Left renal cortex interstitium (tissue), 4 donors: ENCODE data around the gene GLUD1. TPM values are rescaled to one million over a fixed set of nuclear protein-coding genes. Genes with fewer than 3 reads are reported as not detected.
"Not testable (repeated sequence)": the region's sequence is repeated elsewhere in the genome, so short reads cannot be mapped to it uniquely, and the experiment has no call there.

Experiments
- DNase-seq, 4 donors: peaks; one replicate each; pipeline ENCODE4 v3.0.0-alpha.2; 2013; ENCODE audit warnings: low read depth in 4 of 4, low spot score in 2 of 4, missing footprints in 1 of 4
- polyA plus RNA-seq, 4 donors: library from polyadenylated mRNA; unstranded; fragments of 120-200 nt; gene quantifications; one replicate each; pipeline ENCODE4 v1.2.1, GENCODE V29; 2013; ENCODE audit not compliant: insufficient read length in 4 of 4

The GLUD1 gene
- 100 to 1,000 TPM; 116 to 192 (median 163) TPM for polyA plus RNA-seq

DNA sequence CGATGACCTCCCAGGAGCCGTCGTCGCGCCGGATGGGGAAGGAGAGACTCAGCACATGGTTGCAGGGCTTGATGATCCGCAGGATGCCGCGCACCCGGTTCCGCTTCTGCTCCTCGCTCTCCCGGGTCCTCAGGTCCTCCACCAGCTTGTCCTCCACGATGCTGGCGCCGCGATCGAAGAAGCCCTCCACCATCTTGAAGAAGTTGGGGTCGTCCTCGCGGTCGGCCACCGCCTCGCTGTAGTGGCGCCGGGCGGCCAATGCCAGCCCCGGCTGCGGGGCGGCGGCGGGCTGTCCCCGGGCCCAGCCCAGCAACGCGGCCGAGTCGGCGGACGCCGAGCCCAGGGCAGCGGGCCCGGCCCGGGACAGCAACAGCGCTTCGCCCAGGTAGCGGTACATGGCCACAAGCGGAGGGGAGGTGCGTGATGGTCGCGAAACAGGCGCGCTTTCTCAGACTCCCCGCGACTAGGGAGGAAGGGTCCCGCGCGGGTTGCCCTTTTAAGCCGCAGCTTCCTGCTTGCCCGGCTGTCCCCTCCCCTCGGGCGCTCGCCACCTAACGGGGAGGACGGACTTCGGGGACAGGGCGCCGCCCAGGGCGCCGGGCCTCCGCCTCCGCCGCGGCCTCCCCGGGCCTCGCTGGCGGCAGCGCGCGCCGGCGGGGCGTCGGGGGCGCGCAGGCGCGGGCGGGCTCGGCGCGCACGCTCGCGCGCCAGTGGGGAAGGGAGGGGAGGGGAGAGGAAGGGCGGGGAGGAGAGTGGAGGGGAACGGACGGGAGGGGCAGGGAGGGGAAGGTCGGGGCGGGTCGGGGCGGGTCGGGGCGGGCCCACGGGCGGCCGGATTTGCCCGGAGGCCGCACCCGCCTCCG, at the start of gene GLUD1, which contains the start of gene SHLD2:
TSS of gene GLUD1 (minus strand) at position 471 of the 863 bp plus-strand sequence. CDS start at position 397, 74 bp downstream.
TSS of gene SHLD2 (plus strand) at position 834 of the 863 bp plus-strand sequence. CDS start 56,149 bp downstream, outside the sequence.
- DNase-seq: peak; percentile 48 to 78 (median 76)

DNA sequence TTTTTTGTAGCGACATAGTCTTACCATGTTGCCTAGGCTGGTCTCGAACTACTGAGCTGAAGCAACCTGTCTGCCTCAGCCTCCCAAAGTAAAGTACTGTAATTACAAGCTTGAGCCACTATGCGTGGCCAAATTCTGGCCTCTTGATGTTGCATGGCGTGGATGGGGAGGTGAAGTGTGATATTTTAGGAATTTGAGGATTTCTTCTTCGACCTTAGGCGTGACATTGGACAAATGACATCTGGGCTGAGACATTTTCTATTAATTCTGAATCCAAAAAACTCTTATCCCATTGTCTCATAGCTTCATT, 48.4 kb upstream of the GLUD1 start:
- not testable (repeated sequence) for DNase-seq

DNA sequence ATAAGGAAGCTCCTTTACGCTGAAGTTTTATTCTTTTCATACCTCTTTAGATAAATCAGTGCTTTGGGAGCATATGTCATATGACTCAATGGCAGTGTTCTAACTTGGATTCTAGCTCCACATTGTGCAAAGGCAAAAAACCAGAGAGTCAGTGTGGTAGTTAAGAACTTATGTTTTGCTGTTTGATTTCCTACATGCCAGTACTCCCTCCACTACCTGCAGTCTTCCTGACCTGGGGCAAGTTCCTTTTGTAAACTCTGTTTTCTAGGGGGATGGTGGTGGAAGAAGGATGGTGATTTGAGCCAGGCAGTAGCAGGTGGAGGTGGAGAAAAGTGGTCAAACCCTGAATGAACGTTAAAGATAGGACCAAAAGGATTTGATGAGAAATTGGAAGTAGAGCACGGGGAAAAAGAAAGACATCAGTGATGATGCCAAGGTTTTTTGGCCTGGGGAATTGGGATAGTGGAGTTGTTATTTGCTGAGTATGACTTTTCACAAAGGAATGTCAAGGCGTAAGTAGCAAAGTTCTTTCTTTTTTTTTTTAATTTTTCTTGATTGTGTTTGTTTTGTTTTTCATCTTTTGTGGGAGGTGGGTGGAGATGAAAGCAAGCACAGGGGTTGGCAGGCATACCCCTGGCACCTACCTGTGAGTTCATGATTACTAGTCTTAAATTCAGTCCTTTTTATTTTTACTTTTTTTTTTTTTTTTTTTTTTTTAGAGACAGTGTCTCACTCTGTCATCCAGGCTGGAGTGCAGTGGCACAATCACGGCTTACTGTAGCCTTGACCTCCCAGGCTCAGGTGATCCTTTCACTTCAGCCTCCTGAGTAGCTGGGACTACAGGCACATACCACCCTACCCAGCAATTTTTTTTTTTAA, 47.8 kb upstream of the GLUD1 start:
- DNase-seq: not testable (repeated sequence)

DNA sequence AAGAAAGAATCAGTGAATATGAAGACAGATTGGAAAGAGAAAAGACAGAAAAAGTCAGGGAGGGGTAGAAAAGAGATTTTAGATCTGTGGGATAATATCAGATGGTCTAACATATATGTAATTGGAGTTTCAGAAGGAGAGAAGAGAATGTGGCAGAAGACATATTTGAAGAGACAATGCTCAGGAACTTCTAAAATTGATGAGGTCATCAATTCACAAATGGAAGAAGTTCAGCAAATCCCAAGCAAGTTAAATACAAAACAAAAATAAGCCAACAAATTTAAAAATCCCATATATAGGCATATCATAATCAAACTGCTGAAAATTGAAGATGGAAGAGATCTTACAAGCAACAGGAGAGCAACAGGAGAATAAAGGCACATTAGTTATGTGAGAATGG, 42.8 kb upstream of the GLUD1 start:
- not testable (repeated sequence) for DNase-seq

DNA sequence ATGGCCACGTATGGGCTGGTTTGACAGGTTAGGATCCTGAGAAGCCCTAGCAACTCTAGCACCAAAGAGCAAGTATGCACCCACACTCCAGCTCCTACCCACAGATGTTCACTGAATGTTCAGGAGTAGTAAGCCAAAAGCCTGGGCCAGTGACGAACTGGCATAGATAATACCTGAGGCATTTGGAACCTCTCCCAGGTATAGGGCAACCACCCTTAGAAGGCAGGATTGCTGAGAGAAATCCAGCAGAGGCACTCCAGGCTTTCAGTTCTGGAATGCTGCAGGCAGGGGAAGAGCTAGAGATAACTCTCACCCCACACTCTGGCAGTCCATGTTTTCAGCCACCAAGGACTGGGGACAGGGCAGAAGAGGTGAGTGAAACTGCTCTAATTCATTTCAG, 39.8 kb upstream of the GLUD1 start:
- not testable (repeated sequence) for DNase-seq

DNA sequence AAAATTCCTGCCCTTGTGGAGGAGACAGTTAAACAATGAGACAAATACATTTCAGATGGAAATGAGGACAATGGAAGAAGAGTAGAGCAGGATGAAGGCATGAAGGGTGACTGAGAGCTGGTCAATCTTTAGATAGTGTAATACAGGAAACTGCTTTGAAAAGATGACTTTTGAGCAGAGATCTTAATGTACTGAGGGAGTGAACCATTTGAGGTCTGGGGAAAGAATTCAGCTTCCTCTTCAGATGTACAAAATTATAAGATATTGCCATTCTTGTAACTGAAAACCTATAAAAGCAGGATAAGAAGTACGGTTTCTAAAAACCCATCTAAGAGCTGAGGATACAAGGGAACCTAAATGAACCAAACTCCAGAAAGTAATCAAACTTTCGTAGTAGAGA, 39.3 kb upstream of the GLUD1 start:
- DNase-seq: not testable (repeated sequence)

DNA sequence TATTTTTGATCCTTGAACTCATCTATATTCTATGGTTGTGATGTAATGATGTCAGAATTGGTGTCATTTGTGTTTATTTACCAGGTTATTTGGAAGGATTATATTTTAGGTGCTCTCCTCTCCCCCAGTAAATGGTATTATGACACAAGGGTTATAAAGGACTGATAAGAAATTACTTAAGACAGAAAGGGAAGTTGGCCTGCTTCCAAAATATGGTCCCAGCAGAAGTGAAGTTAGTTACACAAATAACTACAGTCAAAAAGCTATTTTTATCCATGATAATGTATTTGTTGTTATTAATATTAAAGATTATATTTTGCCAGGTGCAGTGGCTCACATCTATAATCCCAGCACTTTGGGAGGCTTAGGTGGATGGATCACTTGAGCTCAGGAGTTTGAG, 37.5 kb upstream of the GLUD1 start:
- DNase-seq: not testable (repeated sequence)

DNA sequence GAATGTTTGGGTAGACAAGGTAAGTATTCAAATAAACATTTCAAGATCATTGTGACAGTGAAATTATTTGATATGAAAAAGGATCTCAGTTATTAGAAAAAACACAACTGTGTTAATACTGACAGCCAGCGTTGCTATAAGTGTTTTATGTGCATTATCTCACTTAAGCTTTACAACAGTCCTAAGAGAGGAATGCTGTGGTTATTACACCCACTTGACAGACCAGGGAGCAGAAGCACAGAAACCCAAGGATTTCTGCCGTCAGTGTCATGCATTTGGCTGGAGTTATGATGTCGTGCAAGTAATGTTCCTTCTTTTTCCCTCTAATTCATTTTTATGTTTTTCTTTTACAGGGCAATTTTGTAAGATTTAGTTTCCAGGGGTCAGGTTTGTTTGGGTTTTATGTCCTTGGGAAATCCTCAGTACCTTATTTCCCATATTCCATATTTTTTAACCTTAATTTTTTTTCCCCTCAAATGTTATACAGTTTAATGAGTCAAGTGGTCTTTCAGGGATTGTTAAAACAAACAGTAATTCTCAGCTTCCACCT, 33.0 kb upstream of the GLUD1 start:
- DNase-seq: not testable (repeated sequence)

DNA sequence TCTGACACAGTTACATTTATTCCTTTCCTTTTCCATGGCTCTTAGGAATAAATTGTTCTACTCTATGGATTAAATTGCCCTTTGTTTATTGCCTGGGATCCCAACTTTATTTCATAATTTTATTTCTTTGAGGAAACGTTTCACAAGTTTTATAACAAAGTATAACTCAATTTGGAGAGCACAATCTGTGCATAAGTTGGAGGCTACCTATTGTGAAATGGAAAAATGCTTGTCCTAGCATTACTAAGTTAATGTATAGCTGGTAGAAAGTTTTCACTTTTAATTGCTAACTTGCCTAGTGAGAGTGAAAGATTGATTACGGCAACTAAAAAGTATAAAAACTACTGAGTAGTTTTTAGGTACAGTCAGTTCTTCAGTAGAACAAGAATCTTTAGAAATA, 32.4 kb upstream of the GLUD1 start:
- not testable (repeated sequence) for DNase-seq

DNA sequence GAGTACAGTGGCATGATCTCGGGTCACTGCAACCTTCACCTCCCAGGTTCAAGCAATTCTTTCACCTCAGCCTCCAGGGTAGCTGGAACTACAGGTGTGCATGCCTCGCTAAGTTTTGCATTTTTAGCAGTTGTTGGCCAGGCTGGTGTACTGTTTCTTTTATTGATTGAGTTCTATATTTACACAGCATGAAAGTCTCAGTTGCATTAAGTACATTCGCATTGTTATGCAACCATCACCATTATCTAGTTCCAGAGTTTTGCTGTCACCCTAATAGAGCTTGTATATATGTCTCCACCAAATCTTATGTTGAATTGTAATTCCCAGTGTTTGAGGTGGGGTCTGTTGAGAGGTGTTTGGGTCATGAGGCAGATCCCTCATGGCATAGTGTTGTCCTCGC, 28.7 kb upstream of the GLUD1 start:
- not testable (repeated sequence) for DNase-seq

DNA sequence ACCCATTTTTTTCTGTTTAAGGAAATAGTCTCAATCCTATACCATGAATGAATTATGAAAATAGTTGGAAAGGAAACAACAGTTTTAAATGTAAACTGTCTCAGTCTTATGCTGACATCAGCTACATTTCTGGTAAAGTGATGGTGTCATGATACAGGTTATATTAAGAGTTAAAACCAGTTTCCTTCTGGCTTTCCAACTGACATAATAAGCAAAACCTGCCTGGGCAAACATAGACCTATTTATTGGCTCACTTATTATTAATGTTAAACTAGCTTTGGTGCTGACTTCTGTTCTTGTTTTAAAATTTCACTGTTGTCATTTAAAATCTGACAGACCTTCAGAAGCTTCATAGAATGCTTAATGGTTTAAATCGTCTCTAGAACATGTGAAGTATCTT, 24.4 kb upstream of the GLUD1 start:
- DNase-seq: not testable (repeated sequence)

DNA sequence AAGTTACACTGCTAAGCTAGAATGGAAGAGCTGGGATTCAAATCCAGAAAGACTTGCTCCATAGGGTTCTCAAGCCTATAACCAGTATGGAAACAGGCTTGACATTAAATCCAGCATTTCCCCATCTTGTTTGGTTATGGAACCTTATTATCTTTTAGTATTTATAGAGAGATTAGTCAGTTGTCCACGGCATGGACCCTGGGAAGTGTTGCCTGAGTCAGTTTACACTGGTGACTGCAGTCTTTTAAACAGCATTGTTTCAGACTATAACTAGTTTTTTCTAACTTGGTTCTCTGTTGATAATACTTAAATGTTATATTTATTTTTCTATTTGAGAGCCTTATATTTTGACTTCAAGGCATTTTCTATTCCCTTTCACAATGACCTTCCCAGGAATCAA, 23.5 kb upstream of the GLUD1 start:
- DNase-seq: not testable (repeated sequence)

DNA sequence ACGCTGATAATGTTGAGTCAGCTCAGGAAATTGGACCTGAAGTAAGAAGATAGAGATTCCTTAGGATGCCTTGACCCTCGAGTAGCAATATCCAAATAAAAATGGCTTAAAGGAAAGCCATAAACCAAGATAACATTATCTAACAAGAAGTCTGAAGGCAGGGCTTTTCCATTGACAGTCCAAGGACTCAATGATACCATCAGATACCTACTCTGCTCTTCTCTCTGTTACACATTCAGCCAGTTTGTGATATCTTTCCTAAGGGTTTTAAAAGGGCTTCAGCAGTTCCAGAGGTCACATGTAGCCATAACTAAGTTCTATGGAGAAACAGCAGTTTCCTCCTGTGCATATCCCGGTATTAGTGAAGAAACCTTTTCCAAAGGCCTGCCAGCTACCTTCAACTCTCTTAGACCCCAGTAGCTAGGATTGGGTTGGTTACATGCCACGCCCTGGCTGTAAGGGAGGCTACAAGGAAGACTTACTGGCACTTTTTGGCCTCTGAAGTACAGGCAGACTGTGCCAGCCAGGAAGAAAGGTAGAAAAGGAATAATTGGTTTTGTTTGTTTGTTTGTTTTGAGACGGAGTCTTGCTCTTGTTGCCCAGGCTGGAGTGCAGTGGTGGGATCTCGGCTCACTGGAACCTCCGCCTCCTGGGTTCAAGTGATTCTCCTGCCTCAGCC, 10.9 kb upstream of the GLUD1 start:
- DNase-seq: no peak

DNA sequence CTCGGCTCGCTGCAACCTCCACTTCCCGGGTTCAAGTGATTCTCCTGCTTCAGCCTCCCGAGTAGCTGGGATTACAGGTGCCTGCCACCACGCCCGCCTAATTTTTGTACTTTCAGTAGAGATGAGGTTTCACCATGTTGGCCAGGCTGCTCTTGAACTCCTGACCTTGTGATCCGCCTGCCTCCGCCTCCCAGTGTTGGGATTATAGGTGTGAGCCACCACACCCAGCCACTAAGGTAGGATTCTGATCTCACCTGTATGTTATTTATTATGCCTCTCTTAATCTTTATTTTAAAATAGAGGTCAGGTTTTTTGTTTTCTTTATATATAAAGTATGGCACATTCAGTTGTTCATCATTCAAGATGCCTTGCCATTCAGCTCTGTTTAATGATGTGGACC, 10.1 kb upstream of the GLUD1 start:
- not testable (repeated sequence) for DNase-seq

DNA sequence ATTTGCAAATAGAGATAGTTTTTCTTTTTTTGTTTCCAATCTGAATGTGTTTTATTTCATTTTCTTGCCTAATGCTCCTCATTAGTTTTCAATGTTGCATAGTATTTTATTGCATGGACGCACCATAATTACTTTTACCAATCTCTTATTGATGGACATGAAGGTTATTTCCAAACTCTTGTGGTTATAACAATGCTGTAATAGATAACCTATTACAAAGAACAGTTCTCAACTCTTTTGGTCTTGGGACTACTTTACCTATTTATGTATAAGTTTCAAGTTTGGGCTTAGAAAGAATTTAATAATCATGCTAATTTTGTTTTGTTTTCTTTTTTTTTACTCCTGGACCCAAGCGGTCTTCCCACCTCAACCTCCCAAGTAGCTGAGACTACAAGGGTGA, 7.4 kb upstream of the GLUD1 start:
- no peak for DNase-seq

DNA sequence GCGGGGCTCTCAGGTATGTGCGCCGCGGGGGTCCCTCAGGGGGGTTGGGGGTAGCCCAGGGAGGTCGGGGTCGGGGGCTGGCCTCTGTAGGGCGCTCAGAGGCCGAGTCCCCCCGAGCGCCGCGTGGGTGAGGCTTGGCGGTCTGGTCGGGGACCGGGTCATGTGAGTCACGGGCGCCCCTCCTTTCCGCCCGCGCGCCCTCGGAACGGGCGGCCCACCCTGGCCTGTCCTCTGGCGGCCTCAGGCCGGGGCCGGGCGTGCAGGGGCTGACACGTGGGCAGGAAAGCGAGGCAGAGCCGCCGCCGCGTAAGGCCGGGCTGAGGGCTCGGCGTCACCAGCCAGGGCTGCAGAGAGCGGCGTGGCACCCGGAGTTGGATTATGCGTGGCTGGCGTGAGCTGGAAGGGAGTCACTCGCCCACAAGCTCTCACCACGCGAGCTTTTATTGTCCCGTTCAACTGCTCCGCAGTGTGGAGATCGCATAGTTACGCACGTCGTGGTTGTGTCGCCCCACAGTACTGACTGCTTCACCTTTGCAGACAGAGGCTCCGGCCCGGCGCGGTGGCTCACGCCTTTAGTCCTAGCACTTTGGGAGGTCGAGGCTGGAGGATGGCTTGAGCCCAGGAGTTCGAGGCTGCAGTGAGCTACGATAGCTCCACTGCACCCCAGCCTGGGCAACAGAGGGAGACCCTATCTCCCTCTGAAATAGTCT, 748 bp upstream of the GLUD1 start:
- peak in 3 of 4 donors; percentile 36 to 58 (median 43) for DNase-seq

DNA sequence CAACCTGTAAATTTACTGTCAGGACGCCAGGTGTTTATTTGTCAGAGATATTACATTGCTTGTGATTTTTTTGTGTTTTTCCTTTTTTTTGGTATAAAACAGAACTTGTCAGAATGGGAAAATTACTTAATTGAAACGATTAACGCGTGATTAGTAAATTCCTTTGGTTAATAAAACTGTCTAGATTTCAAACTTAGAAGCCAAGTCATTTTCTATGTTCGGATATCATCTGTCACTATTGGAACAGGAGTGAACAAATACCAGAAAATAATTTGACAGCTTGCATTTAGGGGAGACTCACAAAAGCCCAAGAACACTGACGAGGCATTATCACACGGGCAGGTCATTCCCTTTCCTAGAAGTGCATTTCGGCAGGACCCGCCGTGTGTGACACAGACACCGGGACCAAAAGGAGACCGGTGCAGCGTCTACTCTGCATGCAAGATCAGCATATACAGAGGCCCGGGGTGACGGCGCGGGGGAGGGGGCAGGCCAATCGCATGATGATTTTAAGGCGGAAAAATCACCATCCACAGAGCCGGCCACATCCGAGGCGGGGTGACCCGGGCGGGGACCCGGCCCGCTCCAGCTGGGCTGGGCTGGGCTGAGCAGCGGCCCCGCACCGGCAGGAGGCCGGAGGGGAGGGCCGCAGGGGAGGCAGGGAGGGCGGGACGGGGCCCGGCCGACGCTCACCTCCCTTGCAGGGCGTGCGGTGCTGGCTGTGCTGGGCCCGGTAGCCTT, 841 bp downstream of the GLUD1 start:
- peak in 1 of 4 donors; percentile 47 for DNase-seq

DNA sequence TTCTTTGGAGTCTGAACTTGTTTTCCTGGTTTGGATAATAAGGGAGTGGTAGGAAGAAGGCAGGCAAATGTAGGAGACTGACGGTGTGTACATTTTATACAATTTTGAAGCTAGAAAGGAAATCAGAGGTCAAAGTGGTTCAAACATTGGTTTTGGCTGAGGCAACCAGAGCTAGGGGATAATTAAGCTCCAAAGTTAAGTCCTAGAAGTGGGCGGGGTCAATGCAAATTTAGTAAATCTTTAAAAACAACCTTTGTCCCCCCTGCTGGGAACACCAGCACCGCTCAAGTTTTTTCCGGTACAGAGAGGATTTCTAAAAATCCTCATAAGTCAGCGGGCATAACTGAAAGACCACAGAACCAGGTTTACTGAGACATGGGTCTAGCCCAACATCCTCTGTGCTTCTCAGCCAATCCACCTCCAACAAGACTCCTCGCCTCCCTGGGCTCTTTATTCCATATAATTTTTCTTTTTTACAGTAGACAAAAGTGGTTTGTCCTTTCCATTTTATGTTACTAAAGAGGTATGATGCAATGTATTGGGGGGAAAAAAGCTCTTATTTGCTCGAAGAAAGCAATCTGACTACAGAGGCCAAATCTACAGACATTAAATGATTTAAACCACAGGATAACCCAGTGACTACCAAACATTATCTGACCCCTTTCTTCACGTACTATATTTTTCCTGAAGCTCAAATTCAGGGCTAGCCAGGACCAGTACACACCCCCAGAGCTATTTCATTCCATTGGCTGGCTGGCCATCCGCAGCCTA, 1.6 kb downstream of the GLUD1 start:
- DNase-seq: peak in 1 of 4 donors; percentile 36
